Endothelial cell (in vitro differentiated cells): ENCODE data around the gene STX8. TPM values are rescaled to one million over a fixed set of nuclear protein-coding genes. Genes with fewer than 3 reads are reported as not detected.
"Not testable (repeated sequence)": the region's sequence is repeated elsewhere in the genome, so short reads cannot be mapped to it uniquely, and the experiment has no call there.

Experiments used
- DNase-seq: peaks from one replicate; pipeline ENCODE4 v3.0.0; 2021; ENCODE audit warnings: low spot score
- H3K27ac Mint-ChIP-seq: one replicate; pipeline ENCODE4 v1.8.0; 2021; ENCODE audit warnings: mixed read lengths, inconsistent platforms; ENCODE audit not compliant: unreplicated experiment
- H3K27me3 Mint-ChIP-seq: one replicate; pipeline ENCODE4 v1.8.0; 2021; ENCODE audit warnings: mild to moderate bottlenecking, moderate library complexity, mixed read lengths, inconsistent platforms; ENCODE audit not compliant: unreplicated experiment
- H3K36me3 Mint-ChIP-seq: one replicate; pipeline ENCODE4 v1.8.0; 2021; ENCODE audit warnings: mild to moderate bottlenecking, low read depth, mixed read lengths, inconsistent platforms; ENCODE audit not compliant: unreplicated experiment
- H3K4me1 Mint-ChIP-seq: one replicate; pipeline ENCODE4 v1.8.0; 2021; ENCODE audit warnings: mild to moderate bottlenecking, mixed read lengths, inconsistent platforms; ENCODE audit not compliant: unreplicated experiment
- H3K4me3 Mint-ChIP-seq: one replicate; pipeline ENCODE4 v1.8.0; 2021; ENCODE audit warnings: mild to moderate bottlenecking, mixed read lengths, inconsistent platforms; ENCODE audit not compliant: unreplicated experiment
- H3K9me3 Mint-ChIP-seq: one replicate; pipeline ENCODE4 v1.8.0; 2021; ENCODE audit warnings: mixed read lengths, inconsistent platforms; ENCODE audit not compliant: unreplicated experiment
- total RNA-seq: library from RNA; stranded (reverse); fragmentation: NEBNext Ultra II Directional; extraction: Animal tissue kit (Norgen Biotek cat#: 25700); gene quantifications from one replicate; pipeline ENCODE4 v1.2.1, GENCODE V29; 2021; ENCODE audit not compliant: unreplicated experiment
- TF ChIP-seq, protein P1 (sequence below): fragments of 200-600 bp; sonication (generic); IDR thresholded peaks from one replicate; pipeline ENCODE4 v1.5.0; 2021; ENCODE audit warnings: antibody characterized with exemption; ENCODE audit not compliant: unreplicated experiment

Gene STX8
- total RNA-seq, 1 donor from 2014 or later: 49.2 TPM

DNA sequence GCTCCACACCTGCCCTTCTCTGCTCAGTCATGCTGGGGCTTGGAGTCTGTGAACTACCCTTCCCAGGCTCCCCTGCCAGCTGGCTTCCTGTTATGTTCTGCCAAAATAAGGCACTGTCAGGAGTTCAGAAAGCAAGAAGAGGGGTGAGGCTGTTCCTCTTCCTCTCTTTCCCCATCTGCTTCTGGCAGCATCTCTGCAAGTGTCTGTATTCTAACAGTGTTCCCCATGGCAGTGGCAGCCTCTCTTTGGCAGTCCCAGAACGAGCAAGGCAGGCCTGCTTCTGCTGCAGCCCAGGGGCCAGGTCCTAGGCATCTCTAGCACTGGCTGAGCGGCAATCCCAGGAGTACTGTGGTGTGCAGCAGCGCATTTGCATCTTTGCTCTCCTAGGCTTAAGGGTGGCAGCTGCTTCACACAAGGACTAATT, 219.1 kb downstream of the STX8 start:
- peaks cover 12% of the 10 kb centered on the region for H3K4me1 Mint-ChIP-seq
- H3K27me3 Mint-ChIP-seq: no peaks in the 10 kb centered on the region
- H3K36me3 Mint-ChIP-seq: no peaks in the 10 kb centered on the region
- H3K27ac Mint-ChIP-seq: no peak overlapping the region
- H3K9me3 Mint-ChIP-seq: no peaks in the 10 kb centered on the region
- peak; percentile 5 for DNase-seq
- TF ChIP-seq, protein P1, sequence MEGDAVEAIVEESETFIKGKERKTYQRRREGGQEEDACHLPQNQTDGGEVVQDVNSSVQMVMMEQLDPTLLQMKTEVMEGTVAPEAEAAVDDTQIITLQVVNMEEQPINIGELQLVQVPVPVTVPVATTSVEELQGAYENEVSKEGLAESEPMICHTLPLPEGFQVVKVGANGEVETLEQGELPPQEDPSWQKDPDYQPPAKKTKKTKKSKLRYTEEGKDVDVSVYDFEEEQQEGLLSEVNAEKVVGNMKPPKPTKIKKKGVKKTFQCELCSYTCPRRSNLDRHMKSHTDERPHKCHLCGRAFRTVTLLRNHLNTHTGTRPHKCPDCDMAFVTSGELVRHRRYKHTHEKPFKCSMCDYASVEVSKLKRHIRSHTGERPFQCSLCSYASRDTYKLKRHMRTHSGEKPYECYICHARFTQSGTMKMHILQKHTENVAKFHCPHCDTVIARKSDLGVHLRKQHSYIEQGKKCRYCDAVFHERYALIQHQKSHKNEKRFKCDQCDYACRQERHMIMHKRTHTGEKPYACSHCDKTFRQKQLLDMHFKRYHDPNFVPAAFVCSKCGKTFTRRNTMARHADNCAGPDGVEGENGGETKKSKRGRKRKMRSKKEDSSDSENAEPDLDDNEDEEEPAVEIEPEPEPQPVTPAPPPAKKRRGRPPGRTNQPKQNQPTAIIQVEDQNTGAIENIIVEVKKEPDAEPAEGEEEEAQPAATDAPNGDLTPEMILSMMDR: no peak
- no peak overlapping the region for H3K4me3 Mint-ChIP-seq

DNA sequence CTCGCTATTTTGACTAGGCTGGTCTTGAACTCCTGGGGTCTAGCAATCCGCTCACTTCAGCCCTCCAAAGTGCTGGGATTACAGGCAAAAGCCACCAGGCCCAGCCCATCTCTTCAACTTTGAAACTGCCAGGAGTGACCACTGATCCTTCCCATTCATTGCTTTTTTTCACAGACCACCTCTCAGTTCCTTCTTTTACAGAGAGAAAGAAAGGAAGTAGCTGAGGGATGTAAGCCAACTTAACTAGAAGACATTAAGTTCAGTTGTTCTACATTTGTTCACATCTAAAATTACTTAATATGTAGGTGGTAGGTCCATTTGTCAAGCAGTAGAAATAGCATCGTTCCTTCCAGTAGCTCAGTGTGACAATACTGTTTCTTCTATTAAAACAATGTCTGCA, 219.8 kb downstream of the STX8 start:
- no peak overlapping the region for H3K4me3 Mint-ChIP-seq
- TF ChIP-seq, protein P1: no peak
- no peak for DNase-seq
- no peak overlapping the region for H3K27ac Mint-ChIP-seq
- H3K4me1 Mint-ChIP-seq: peaks cover 12% of the 10 kb centered on the region
- no peaks in the 10 kb centered on the region for H3K27me3 Mint-ChIP-seq
- H3K9me3 Mint-ChIP-seq: no peaks in the 10 kb centered on the region
- H3K36me3 Mint-ChIP-seq: no peaks in the 10 kb centered on the region

DNA sequence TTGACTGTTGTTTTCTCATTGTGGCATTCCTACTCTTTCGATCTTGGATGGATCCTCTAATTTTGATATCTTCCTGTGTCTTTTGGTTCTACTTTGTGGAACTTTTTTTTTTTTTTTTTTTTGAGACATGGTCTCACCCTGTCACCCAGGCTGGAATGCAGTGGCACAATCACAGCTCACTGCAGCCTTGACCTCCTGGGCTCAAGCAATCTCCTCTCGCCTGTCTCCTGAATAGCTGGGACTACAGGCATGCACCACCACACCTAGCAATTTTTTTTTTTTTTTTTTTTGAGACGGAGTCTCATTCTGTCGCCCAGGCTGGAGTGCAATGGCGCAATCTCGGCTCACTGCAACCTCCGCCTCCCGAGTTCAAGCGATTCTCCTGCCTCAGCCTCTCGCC, 220.4 kb downstream of the STX8 start:
- H3K9me3 Mint-ChIP-seq, H3K4me3 Mint-ChIP-seq, DNase-seq, H3K27ac Mint-ChIP-seq, H3K36me3 Mint-ChIP-seq, H3K27me3 Mint-ChIP-seq: not testable (repeated sequence)
- H3K4me1 Mint-ChIP-seq: peaks cover 12% of the 10 kb centered on the region

DNA sequence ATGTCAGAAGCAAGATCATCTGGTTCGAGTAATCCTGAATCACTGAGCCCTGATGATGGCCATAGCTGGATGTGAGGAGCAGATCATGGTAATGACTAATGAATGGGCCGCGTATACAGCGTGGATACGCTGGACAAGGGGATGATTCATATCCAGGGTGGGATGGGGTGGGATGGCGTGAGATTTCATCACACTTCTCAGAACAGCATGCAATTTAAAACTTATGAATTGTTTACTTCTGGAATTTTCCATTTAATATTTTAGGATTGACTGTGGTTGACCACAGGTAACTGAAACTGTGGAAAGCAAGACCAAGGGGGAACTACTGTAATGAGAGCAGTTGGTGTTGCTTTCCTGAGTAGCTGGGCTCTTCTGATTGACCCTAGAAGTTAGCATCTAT, 225.5 kb downstream of the STX8 start:
- Mint-ChIP-seq H3K4me1 (no peaks in the 10 kb centered on the region), H3K27me3 (peaks cover 3% of the 10 kb centered on the region), H3K27ac (no peak overlapping the region), H3K4me3 (no peak overlapping the region), H3K9me3 (no peaks in the 10 kb centered on the region), H3K36me3 (no peaks in the 10 kb centered on the region)
- no peak for DNase-seq
- TF ChIP-seq, protein P1: no peak

DNA sequence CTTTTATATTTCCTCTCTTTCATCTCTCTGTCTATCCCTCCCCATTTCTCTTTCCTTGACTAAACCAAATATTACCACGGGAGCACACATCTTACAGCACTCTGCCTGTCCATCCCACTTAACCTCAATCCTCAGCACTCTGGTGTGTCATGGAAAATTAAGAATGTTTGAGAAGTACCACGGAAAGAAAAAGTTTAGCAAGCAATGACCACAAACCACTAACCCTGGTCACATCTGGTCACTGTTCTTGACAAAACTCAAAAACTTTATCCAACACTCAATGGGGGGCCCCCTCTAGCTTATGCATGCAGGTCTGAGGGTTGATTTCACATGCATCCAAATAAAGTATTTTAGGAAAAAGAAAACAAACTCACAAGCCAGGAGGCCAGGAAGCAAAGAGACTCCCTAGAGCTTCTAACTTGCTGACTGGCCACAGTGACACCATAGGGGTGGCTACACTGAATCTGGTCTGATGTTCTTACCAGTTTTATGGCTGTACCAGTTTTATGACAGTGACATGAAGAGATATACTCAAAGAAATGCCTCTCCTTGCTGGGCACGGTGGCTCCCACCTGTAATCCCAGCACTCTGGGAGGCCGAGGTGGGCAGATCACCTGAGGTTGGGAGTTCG, 229.2 kb downstream of the STX8 start:
- TF ChIP-seq, protein P1: no peak
- H3K27ac Mint-ChIP-seq: no peak overlapping the region

More for the DNA sequence above, 229.2 kb downstream of the STX8 start:
- Mint-ChIP-seq H3K36me3 (no peaks in the 10 kb centered on the region), H3K27me3 (peaks cover 3% of the 10 kb centered on the region), H3K4me1 (no peaks in the 10 kb centered on the region), H3K9me3 (no peaks in the 10 kb centered on the region), H3K4me3 (no peak overlapping the region)
- DNase-seq: no peak
